TTC549 (cell line): ENCODE results near the gene OSBPL3.

Source experiments
- FAIRE-seq: peaks from 2 replicates; lab custom pipeline; 2012; peaks lifted over from hg19 to GRCh38; lab: Jason Lieb, UNC

Gene OSBPL3

DNA sequence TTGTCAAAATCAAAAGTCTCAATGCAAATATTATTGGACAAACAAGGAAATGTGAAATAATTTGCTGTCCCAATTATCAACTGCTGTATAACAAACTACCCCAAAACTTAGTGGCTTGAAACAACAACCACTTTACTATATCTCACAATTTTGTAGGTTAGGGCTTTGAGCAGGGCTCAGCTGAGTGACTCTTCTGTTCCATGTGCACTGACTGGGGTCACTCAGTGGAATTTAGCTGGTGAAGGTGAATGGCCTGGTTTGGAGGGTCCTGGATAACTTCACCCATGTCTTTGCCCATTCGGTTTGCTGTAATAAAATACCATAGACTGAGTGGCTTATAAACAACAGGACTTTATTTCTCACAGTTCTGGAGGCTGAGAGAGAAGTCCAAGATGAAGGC, 219.0 kb downstream of the OSBPL3 start:
- no peak for FAIRE-seq

DNA sequence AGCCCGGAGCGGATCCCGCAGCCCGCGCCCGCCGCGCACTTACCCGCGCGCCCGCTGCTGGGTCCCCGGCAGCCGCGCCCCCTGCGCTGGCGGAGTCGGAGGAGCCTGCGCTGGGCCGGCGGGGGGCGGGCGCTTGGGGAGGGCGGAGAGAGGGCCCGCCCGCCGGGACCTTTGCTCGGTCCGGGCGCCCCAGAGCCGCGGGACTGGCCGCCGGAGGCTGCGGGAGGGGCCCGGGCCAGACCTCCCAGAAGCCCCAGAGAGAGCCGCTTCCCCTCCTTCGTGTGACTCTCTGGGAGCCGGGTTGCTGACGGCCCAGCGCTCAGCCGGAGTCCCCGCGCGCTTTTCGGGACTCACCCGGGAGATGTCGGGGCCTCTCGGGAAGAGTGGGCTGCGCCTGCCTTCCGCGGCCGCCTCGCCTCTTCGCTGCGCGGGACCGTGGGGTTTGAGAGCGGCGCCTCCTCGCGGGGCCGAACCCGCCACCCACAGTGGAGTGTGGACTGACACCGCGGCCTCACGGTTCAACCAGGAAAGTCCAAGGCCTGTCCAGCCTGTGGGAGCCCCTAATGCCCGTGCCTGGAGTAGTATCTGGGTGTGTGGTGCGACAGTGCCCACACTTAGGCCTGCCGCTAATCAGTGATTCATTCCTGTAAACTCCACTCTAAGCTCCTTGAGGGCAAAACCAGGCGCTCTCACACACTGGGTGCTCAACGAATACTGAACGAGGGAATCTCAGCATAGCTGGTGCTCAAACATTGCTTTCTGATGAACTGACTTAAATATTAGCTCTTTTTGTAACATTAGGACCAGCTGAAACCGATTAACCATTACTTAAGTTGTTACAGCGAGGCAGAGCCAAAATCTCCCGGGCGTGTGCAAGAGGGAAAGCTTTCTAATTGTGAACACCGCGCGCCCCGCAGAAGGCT, 222.4 kb downstream of the OSBPL3 start, which contains the start of gene GSDME:
GSDME (minus strand) TSS at position 112 of the 923 bp plus-strand sequence. CDS start 7,690 bp downstream, outside the sequence.
- FAIRE-seq, result no peak

DNA sequence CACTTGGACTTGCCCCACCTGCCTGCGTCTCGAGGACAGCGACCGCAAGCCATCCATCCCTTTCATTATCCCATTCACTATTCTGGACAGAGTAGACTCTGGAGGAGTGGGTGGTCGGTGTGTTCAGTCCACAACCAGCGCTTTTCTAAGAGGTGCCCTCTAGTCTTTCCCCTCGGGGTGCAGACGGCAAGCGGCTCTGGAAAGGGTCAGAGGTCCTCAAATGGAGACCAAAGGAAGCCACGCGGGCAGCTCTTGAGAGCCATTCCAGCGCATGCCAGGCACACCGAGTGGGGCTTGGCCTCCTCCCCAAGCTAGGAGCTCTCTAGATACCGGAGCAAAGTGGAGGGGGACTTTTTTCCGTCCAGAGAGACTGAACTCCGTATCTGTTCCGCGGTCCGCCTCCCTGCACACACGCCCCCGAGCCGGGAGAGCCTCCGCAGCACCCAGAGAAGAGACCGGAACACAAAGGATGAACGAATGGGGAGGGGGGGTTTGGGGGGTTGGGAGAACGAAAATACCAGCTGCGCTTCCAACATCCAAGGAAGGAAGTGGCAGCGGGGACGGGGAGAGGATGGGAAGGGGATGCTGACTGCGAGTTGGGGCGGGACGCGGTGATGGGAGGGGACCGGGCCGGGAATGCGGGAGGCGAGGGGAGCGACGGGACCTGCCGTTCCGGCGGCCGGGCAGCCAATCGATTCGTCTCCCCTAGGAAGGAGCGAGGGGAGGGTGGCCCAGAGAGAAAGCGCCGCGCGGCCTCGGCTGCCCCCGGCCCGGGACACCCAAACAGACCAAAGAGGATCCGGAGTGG, 223.2 kb downstream of the OSBPL3 start:
- FAIRE-seq, result no peak

DNA sequence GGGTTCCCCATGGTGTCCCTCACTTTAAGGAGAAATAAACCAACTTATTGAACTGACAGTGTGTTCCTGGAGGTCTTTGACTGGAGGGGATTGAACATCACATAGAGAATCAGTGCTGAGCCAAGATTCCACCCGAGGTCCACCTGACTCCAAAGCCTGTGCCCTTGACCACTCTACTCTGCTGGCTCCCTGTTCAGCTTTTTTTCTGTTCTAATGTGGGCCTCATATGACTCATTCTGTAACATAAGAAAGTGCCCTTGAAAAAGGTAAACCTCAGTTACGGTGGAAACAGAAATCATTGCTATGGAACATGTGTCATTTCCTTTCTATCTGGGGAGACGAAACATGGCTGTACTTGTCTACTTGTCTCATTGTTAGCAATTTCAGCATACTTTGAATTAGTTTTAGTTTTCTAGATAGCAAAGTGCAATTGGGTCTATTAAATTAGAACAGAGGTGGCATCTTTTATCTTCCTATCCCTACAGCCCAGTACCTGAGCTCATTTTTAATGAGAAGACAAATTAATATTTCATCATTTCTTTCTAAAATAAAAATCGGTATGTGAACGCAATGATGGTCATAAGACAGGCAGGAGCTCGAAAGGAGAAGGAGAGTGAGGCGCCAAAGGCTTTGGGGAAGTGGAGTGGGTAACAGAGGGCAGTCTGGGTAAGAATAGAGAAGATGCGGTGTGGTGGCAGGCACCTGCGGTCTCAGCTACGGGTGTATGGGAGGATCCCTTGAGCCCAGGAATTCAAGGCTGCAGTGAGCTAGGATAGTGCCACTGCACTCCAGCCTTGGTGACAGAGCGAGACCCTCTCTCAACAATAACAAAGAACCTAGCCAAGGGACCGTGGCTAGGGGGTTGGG, 224.2 kb downstream of the OSBPL3 start:
- FAIRE-seq, result no peak

DNA sequence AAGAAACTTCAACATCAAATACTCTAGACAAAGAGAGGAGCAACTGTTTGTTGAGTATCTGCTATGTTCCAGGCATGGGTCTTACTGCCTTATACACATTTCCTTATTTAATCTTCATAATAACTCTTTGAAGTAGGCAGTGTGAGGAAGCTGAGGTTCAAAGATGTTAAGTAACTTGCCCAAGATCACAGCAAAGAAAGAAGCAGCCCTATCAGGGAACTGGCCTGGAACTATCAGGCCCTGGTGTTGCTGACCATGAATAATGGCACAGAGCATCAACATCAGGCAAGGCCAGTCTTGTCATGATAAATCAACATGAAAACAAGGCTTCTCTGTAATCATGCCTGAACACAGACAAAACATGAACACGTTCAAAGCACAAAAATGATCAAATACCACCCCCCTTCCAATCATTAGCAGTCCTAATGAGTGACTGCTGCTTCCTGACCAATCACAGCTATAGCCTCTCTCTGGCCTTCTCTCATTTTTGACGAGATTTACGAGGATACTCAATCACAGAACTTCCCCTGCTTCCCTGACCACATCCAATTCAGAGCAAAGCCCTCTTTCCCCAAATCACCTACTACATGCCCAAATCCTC, 225.0 kb downstream of the OSBPL3 start:
- no peak for FAIRE-seq

DNA sequence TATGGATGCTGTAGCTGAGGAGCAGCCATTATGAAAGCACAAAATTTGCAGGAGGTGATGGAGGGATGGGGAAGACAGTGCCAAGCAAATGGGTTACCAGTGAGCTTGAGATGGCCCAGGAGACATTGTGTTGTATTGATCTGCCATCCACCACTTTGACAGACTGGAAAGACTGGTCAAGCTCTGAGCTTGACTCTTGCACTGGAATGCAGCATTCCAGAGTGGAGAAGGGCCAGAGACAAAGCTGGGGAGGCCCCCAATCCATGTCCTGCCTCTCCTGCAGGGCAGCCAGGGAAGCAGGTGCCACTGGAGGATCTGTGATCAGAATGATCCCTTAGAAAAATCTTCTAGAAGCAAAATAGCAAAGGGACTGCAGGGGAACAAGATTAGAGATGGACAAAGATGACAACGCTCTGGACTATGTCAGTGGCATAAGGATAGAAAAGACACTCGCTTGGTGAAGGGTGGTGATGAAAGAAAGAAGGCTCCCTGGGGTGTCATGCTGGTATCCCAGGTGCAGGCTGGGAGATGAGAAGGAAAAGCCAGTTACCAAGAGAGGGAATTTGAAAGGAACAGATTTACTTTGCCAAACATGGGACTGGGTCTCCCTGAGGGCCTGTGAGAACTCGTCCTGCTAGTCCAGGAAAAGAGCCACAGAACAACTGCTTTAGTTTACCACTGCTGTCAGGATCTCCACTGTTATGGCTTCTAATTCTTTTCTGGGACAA, 227.7 kb downstream of the OSBPL3 start:
- no peak for FAIRE-seq

DNA sequence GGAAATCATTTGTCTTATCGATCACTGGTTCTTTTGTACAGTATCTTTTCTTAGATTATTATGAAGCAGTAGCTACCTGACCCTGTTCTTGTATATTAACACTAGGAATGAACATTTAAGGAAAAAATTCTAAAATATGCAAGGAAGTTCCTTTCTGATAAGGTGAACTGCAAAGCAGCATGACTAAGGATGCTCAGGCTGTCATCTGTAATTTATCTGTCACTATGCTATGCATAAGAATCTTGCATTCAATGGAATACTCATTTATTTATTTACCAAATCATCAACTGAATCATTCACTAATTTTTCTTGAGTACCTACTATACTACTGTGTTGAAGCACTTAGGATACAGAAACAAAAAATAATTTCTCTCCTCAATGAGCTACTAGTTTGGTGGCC, 228.5 kb downstream of the OSBPL3 start:
- FAIRE-seq, result no peak

DNA sequence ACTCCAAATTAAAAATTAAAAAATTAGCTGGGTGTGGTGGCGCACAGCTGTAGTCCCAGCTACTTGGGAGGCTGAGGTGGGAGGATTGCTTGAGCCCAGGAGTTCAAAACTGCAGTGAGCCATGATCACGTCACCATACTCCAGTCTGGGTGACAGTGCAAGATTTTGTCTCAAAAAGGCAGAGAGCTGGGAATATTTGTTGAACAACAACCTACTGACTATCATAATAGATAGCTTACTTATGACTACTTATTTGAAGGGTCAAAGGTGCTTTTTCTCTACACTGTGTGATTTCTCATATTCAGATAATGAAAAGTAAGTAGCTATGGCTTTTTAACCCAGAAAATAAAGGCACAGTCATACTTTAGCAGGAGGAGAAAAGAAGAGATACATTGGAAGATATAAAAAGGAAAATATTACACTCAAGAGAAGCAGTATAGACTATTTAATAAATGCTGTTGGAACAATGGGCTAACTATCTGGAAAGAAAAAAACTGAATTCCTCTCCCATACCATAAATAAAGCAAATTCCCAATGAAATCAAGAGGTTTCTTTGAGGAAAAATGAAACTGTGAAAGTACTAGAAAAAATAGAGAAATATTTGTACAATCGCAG, 229.4 kb downstream of the OSBPL3 start:
- no peak for FAIRE-seq

DNA sequence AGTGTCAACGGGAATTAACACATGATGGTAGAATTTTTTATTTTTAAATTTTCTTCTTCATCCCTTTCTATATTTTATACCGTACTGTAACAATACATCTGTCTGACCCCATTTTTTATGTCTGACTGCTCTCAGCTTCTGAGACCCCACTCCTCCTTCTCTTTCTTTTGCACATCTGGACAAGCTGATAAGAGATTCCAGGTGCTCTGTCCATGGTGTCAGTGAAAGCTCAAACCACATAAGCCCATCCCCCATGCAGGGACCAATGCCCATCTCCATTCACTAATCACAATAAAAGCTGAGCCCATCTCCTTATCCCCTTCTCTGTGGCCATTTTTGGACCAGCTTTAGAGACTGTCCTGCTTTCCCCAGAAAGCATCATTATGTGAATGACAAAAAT, 231.5 kb downstream of the OSBPL3 start:
- no peak for FAIRE-seq
